ENCODE data around the gene DYNLRB1. TPM values are rescaled to one million over a fixed set of nuclear protein-coding genes. Genes with fewer than 3 reads are reported as not detected.

The DYNLRB1 gene
- total RNA-seq, 5 donors from 2014 or later (not counting 1 experiment from before 2014, with no cell fraction given), result 49.6 to 83.6 (median 73.8) TPM

DNA sequence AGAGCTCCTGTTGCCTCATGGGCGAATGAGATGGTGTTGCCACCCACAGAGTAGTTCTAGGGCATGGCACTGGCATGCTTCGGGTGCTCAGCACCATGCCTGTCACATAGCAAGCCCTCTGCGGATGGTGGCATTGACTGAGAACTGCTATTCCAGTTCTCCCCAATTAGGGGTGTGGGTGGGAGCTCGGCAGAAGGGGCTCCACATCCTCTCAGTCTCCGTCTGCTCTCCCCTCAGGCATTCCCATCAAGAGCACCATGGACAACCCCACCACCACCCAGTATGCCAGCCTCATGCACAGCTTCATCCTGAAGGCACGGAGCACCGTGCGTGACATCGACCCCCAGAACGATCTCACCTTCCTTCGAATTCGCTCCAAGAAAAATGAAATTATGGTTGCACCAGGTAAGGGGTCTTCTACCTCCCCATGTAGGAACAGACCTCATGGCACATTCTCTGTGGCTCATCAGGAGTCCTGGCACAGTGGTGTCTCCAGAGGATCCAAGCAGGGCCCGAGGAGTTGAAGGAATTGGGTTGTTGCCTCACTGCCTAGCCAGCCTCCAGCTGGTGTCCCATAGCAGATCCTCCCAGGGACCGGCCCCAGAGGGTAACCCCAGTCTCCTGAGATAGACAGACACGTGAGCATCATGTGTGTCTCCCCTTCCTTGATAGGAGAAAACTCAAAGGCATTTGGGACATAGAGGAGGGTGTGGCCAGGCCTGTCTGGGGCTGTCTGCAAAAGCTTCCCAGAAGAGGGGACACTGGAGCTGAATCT lies 18.4 kb downstream of the DYNLRB1 start:
- Mint-ChIP-seq H3K27ac (no peak overlapping the region), H3K4me3 (no peak overlapping the region), H3K36me3 (peaks cover 31% of the 10 kb centered on the region), H3K27me3 (no peaks in the 10 kb centered on the region), H3K9me3 (no peaks in the 10 kb centered on the region), H3K4me1 (peaks cover 6 to 16% (median 12%) of the 10 kb centered on the region in 3 donors)
- Histone ChIP-seq H3K4me3 (ENCODE audit: control insufficient read depth in 1 of 2, extremely low read depth in 1 of 2, low read length in 1 of 2) (no peak overlapping the region), H3K36me3 (ENCODE audit: control insufficient read depth in 2 of 2, extremely low read depth in 1 of 2, insufficient read depth in 1 of 2, low read length in 1 of 2) (peaks cover 26 to 79% of the 10 kb centered on the region in 2 donors), H3K9me3 (no peaks in the 10 kb centered on the region), H3K27me3 (replicated peaks in 1 of 2; ENCODE audit: control insufficient read depth in 2 of 2, extremely low read depth in 1 of 2, insufficient read depth in 2 of 2, low read length in 1 of 2) (no peaks in the 10 kb centered on the region), H3K27ac (ENCODE audit: low read length) (no peak overlapping the region), H3K4me1 (ENCODE audit: control insufficient read depth in 1 of 2, extremely low read depth in 1 of 2, insufficient read depth in 2 of 2, low read length in 2 of 2) (no peaks in the 10 kb centered on the region)
- ChIA-PET POLR2A (no interaction called here), CTCF (interaction anchor here in 1 of 2 donors (1.0 kb wide), 1 partner anchor 17 kb away, joined by 3 read pairs; no protein-coding TSS in a partner anchor)
- 100% methylated on average over 5 of the region's 15 CpGs for WGBS (ENCODE audit: insufficient coverage)
- ATAC-seq (replicated peaks in 1 of 4), result no peak
- no peak for DNase-seq

DNA sequence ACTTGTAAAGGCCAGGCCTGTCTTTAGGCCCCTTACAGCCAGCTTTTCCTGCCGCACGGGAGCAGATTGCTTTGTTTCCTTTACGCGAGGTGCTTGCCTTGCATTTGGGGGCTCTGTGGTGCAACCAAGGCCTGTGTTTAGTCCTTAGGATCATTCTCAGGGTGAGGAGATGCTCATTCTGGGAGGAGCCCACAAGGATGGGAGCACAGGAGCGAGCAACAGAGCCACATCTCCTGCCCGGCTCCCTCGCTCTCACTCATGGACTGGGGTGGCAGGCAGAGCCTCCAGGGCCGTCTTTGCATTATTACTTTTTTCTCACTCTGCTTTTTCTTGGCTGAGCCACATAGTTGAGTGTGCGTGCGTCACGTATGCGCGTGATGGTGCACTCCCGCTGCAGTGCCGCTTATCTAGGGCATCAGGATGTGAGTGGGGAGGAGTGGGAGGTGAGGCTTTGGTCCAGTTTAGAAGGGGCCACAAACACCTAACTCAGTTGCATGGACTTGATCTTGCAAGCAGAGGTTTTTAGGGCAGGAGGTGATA lies 19.1 kb downstream of the DYNLRB1 start:
- peaks cover 29 to 78% of the 10 kb centered on the region in 2 donors for H3K36me3 ChIP-seq (ENCODE audit: control insufficient read depth in 2 of 2, extremely low read depth in 1 of 2, insufficient read depth in 1 of 2, low read length in 1 of 2)
- ChIA-PET CTCF (interaction anchor here in 1 of 2 donors (1.0 kb wide), 1 partner anchor 18 kb away, joined by 3 read pairs; no protein-coding TSS in a partner anchor), POLR2A (no interaction called here)
- H3K27ac ChIP-seq (ENCODE audit: low read length), result no peak overlapping the region
- no peaks in the 10 kb centered on the region for H3K27me3 Mint-ChIP-seq
- 92% methylated on average over 13 of the region's 15 CpGs for WGBS (ENCODE audit: insufficient coverage)
- H3K4me3 ChIP-seq (ENCODE audit: control insufficient read depth in 1 of 2, extremely low read depth in 1 of 2, low read length in 1 of 2), result no peak overlapping the region
- ATAC-seq (replicated peaks in 1 of 4) (no peak), DNase-seq (no peak)
- no peak overlapping the region for H3K27ac Mint-ChIP-seq
- no peaks in the 10 kb centered on the region for H3K9me3 ChIP-seq
- H3K4me1 Mint-ChIP-seq, result peaks cover 6 to 18% (median 13%) of the 10 kb centered on the region in 3 donors
- H3K9me3 Mint-ChIP-seq, result no peaks in the 10 kb centered on the region
- no peaks in the 10 kb centered on the region for H3K27me3 ChIP-seq (replicated peaks in 1 of 2; ENCODE audit: control insufficient read depth in 2 of 2, extremely low read depth in 1 of 2, insufficient read depth in 2 of 2, low read length in 1 of 2)
- H3K36me3 Mint-ChIP-seq, result peaks cover 37% of the 10 kb centered on the region
- H3K4me1 ChIP-seq (ENCODE audit: control insufficient read depth in 1 of 2, extremely low read depth in 1 of 2, insufficient read depth in 2 of 2, low read length in 2 of 2), result peaks cover 0 to 5% of the 10 kb centered on the region in 2 experiments
- no peak overlapping the region for H3K4me3 Mint-ChIP-seq

DNA sequence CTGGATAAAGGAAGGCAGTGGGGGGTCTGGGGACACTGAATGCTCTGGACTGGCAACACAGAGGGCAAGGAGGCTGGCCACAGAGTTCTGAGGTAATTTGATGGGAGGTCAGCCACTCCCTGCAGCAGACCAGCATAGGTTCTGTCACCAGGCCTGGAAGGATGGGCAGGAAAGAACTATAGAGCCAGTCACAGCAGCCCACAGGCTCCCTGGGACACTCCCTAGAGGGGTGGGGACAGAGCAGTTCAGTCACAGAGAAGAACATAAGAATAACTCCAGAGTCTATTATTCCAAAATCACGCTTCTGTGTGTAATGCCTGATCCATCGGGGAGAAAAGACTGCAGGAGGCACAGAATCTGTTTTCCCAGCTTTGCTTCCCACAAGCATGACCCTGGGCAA lies 19.6 kb downstream of the DYNLRB1 start:
- Mint-ChIP-seq H3K4me3 (no peak overlapping the region), H3K27me3 (no peaks in the 10 kb centered on the region), H3K9me3 (no peaks in the 10 kb centered on the region), H3K27ac (no peak overlapping the region), H3K36me3 (peaks cover 39% of the 10 kb centered on the region), H3K4me1 (peaks cover 8 to 20% (median 13%) of the 10 kb centered on the region in 3 donors)
- H3K4me3 ChIP-seq (ENCODE audit: control insufficient read depth in 1 of 2, extremely low read depth in 1 of 2, low read length in 1 of 2), result no peak overlapping the region
- ChIA-PET CTCF (interaction anchor here in 1 of 2 donors (1.6 kb wide), 1 partner anchor 234 kb away, joined by 6 read pairs; no protein-coding TSS in a partner anchor), POLR2A (interaction anchor here in 1 of 2 donors (0.6 kb wide), 1 partner anchor 627 kb away, joined by 11 read pairs; no protein-coding TSS in a partner anchor)
- 88% methylated on average over 2 of the region's 2 CpGs for WGBS (ENCODE audit: insufficient coverage)
- no peaks in the 10 kb centered on the region for H3K9me3 ChIP-seq
- no peaks in the 10 kb centered on the region for H3K27me3 ChIP-seq (replicated peaks in 1 of 2; ENCODE audit: control insufficient read depth in 2 of 2, extremely low read depth in 1 of 2, insufficient read depth in 2 of 2, low read length in 1 of 2)
- peaks cover 0 to 8% of the 10 kb centered on the region in 2 experiments for H3K4me1 ChIP-seq (ENCODE audit: control insufficient read depth in 1 of 2, extremely low read depth in 1 of 2, insufficient read depth in 2 of 2, low read length in 2 of 2)
- H3K27ac ChIP-seq (ENCODE audit: low read length), result no peak overlapping the region
- no peak for DNase-seq
- peaks cover 27 to 78% of the 10 kb centered on the region in 2 donors for H3K36me3 ChIP-seq (ENCODE audit: control insufficient read depth in 2 of 2, extremely low read depth in 1 of 2, insufficient read depth in 1 of 2, low read length in 1 of 2)
- no peak for ATAC-seq (replicated peaks in 1 of 4)

DNA sequence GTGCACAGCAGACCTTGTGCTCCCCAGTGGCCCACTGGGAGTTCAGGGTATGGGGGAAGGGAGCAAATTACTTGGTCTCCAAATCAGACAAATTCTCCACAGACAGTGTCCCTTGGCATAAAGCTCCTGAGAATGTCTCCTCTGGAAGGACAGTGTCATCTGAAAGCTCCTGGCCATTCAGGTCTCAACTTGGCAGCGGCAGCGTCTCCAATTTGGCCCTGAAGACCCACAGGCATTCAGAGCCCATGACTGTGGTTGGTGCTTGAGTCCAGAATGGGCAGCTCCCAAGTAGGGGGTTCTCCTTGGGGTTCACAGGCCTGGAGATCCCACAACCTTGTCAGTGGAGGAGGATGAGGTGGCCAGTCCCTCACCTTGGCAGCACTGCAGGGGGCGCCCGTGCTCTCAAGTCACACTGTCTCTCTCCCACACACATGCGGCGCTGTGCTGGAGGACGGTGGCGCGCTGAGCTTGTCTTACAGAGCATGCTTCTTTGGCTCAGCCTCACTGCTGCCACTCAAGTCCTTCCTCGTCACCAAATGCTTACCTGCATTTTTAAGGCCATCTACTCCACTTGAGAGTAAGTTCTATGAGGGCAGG lies 20.7 kb downstream of the DYNLRB1 start:
- Histone ChIP-seq H3K36me3 (ENCODE audit: control insufficient read depth in 2 of 2, extremely low read depth in 1 of 2, insufficient read depth in 1 of 2, low read length in 1 of 2) (peaks cover 27 to 78% of the 10 kb centered on the region in 2 donors), H3K9me3 (no peaks in the 10 kb centered on the region), H3K27me3 (replicated peaks in 1 of 2; ENCODE audit: control insufficient read depth in 2 of 2, extremely low read depth in 1 of 2, insufficient read depth in 2 of 2, low read length in 1 of 2) (no peaks in the 10 kb centered on the region), H3K27ac (ENCODE audit: low read length) (no peak overlapping the region), H3K4me3 (ENCODE audit: control insufficient read depth in 1 of 2, extremely low read depth in 1 of 2, low read length in 1 of 2) (no peak overlapping the region), H3K4me1 (ENCODE audit: control insufficient read depth in 1 of 2, extremely low read depth in 1 of 2, insufficient read depth in 2 of 2, low read length in 2 of 2) (peaks cover 0 to 18% of the 10 kb centered on the region in 2 experiments)
- Mint-ChIP-seq H3K27ac (peak overlapping the region in 1 of 2 donors; percentile 64), H3K4me1 (peaks cover 15 to 26% (median 16%) of the 10 kb centered on the region in 3 donors), H3K27me3 (no peaks in the 10 kb centered on the region), H3K9me3 (no peaks in the 10 kb centered on the region), H3K4me3 (no peak overlapping the region), H3K36me3 (peaks cover 41% of the 10 kb centered on the region)
- DNase-seq, result peak in 21 of 35 experiments; percentile 22 to 56 (median 35)
- ATAC-seq (replicated peaks in 1 of 4), result peak; percentile 49 to 53 (median 50)
- WGBS (ENCODE audit: insufficient coverage), result 88% methylated on average over 9 of the region's 10 CpGs
- CTCF ChIA-PET, result interaction anchor here in 1 of 2 donors (0.7 to 1.6 kb wide), 3 partner anchors 69 to 233 kb away, joined by 3 to 6 read pairs (median 3); no protein-coding TSS in a partner anchor
- POLR2A ChIA-PET, result interaction anchor here in 1 of 2 donors (0.6 kb wide), 1 partner anchor 626 kb away, joined by 11 read pairs; no protein-coding TSS in a partner anchor

DNA sequence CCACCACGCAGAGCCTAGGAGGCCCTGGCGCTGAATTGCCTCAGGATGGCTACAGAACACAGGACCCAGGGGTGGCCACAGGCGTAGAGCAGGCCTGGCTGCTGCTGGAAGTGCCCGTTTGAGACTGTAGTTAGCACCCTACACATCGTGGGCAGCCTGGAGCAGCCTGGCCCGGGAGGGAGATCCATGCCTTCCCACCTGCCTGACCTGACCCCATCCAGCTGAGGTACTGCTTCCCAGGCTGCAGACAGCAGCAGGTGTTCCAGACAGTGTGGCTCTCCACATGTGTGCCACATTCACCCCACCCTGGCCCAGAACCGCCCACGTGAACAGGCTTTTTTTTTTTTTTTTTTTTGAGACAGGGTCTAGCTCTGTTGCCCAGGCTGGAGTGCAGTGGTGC lies 21.4 kb downstream of the DYNLRB1 start:
- Histone ChIP-seq H3K4me3 (ENCODE audit: control insufficient read depth in 1 of 2, extremely low read depth in 1 of 2, low read length in 1 of 2) (no peak overlapping the region), H3K4me1 (ENCODE audit: control insufficient read depth in 1 of 2, extremely low read depth in 1 of 2, insufficient read depth in 2 of 2, low read length in 2 of 2) (peaks cover 0 to 26% of the 10 kb centered on the region in 2 experiments), H3K9me3 (no peaks in the 10 kb centered on the region), H3K27me3 (replicated peaks in 1 of 2; ENCODE audit: control insufficient read depth in 2 of 2, extremely low read depth in 1 of 2, insufficient read depth in 2 of 2, low read length in 1 of 2) (no peaks in the 10 kb centered on the region), H3K36me3 (ENCODE audit: control insufficient read depth in 2 of 2, extremely low read depth in 1 of 2, insufficient read depth in 1 of 2, low read length in 1 of 2) (peaks cover 27 to 76% of the 10 kb centered on the region in 2 donors), H3K27ac (ENCODE audit: low read length) (no peak overlapping the region)
- 91% methylated on average over 8 of the region's 8 CpGs for WGBS (ENCODE audit: insufficient coverage)
- ChIA-PET POLR2A (no interaction called here), CTCF (interaction anchor here (0.6 to 1.6 kb wide), 5 partner anchors 69 to 783 kb away, joined by 3 to 8 read pairs (median 6); no protein-coding TSS in a partner anchor)
- ATAC-seq (replicated peaks in 1 of 4) (no peak), DNase-seq (no peak)
- no peak overlapping the region for H3K4me3 Mint-ChIP-seq
- H3K36me3 Mint-ChIP-seq, result peaks cover 41% of the 10 kb centered on the region
- peaks cover 15 to 34% (median 19%) of the 10 kb centered on the region in 3 donors for H3K4me1 Mint-ChIP-seq
- no peaks in the 10 kb centered on the region for H3K27me3 Mint-ChIP-seq
- H3K9me3 Mint-ChIP-seq, result no peaks in the 10 kb centered on the region
- no peak overlapping the region for H3K27ac Mint-ChIP-seq

DNA sequence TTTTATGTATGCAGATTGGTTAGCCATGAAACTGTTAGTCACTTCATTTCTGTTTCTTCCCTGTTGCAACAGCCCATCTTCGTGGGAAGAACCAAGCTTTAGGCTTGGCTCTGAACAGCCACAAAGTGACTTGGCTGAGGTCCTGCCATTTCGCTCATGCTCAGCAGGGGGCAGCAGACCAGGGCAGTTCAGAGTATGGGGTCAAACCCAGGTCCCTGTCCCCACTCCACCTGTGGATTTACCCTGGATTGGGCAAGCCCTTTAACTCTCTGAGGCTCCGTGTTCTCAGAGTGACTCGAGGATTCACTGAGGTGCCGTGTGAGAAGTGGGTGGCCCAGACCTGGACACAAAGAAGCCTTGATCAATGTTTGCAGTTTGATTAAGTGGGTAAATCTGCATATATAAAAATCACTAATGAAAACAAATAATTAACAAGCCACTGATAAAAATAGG lies 22.5 kb downstream of the DYNLRB1 start:
- Histone ChIP-seq H3K36me3 (ENCODE audit: control insufficient read depth in 2 of 2, extremely low read depth in 1 of 2, insufficient read depth in 1 of 2, low read length in 1 of 2) (peaks cover 27 to 68% of the 10 kb centered on the region in 2 donors), H3K27ac (ENCODE audit: low read length) (no peak overlapping the region), H3K4me3 (ENCODE audit: control insufficient read depth in 1 of 2, extremely low read depth in 1 of 2, low read length in 1 of 2) (no peak overlapping the region), H3K27me3 (replicated peaks in 1 of 2; ENCODE audit: control insufficient read depth in 2 of 2, extremely low read depth in 1 of 2, insufficient read depth in 2 of 2, low read length in 1 of 2) (no peaks in the 10 kb centered on the region), H3K9me3 (no peaks in the 10 kb centered on the region), H3K4me1 (ENCODE audit: control insufficient read depth in 1 of 2, extremely low read depth in 1 of 2, insufficient read depth in 2 of 2, low read length in 2 of 2) (peaks cover 0 to 30% of the 10 kb centered on the region in 2 experiments)
- DNase-seq (peak in 21 of 35 experiments; percentile 16 to 68 (median 42)), ATAC-seq (replicated peaks in 1 of 4) (peak; percentile 41 to 66 (median 50))
- H3K27me3 Mint-ChIP-seq, result no peaks in the 10 kb centered on the region
- peak overlapping the region in 1 of 2 donors; percentile 11 for H3K27ac Mint-ChIP-seq
- POLR2A ChIA-PET, result no interaction called here
- peaks cover 41% of the 10 kb centered on the region for H3K36me3 Mint-ChIP-seq
- CTCF ChIA-PET, result interaction anchor here (0.6 to 1.3 kb wide), 7 partner anchors 11 to 348 kb away, joined by 3 to 7 read pairs (median 3); no protein-coding TSS in a partner anchor
- H3K9me3 Mint-ChIP-seq, result no peaks in the 10 kb centered on the region
- peaks cover 16 to 38% (median 21%) of the 10 kb centered on the region in 3 donors for H3K4me1 Mint-ChIP-seq
- WGBS (ENCODE audit: insufficient coverage), result 18% methylated on average over 2 of the region's 5 CpGs
- H3K4me3 Mint-ChIP-seq, result no peak overlapping the region
